Memory B cell (primary cell): ENCODE data around the gene RMRP.
A peak's percentile ranks its signal among the peaks of the same experiment; 100 is the strongest.

Experiments
- ATAC-seq: fragments of 150-1000 bp; cut with Tn5 transposase; 2 replicates; pipeline ENCODE4 v1.10.0; 2021; ENCODE audit warnings: low read depth, mild to moderate bottlenecking, moderate library complexity
- DNase-seq, 2 donors: peaks; one replicate each; pipeline ENCODE4 v3.0.0; 2022; ENCODE audit warnings: low spot score in 2 of 2
- H3K27ac Mint-ChIP-seq: one replicate; pipeline ENCODE4 v1.8.0; 2022; ENCODE audit warnings: mild to moderate bottlenecking, moderate library complexity, mixed read lengths
- H3K27me3 Mint-ChIP-seq: one replicate; pipeline ENCODE4 v1.8.0; 2022; ENCODE audit warnings: mixed read lengths
- H3K36me3 Mint-ChIP-seq: one replicate; pipeline ENCODE4 v1.8.0; 2022; ENCODE audit warnings: mild to moderate bottlenecking, mixed read lengths
- H3K4me1 Mint-ChIP-seq: one replicate; pipeline ENCODE4 v1.8.0; 2022; ENCODE audit warnings: mixed read lengths
- H3K4me3 Mint-ChIP-seq: one replicate; pipeline ENCODE4 v1.8.0; 2022; ENCODE audit warnings: mild to moderate bottlenecking, moderate library complexity, mixed read lengths
- H3K9me3 Mint-ChIP-seq: one replicate; pipeline ENCODE4 v1.8.0; 2022; ENCODE audit warnings: mixed read lengths

The RMRP gene

GRCh38 chr9:35664531-35665470 is 7.0 kb upstream of the RMRP start, which contains the start of gene ARHGEF39:
TSS of gene ARHGEF39 (minus strand) at chr9:35665195. CDS start at chr9:35665169, 26 bp downstream.
- DNase-seq, result no peak
- Mint-ChIP-seq H3K27ac (peak within 1 kb of the TSS; percentile 22), H3K27me3 (no peaks in the 10 kb centered on the region), H3K36me3 (peaks cover 7% of the 10 kb centered on the region), H3K4me3 (peak within 1 kb of the TSS; percentile 83), H3K4me1 (peaks cover 24% of the 10 kb centered on the region), H3K9me3 (no peaks in the 10 kb centered on the region)
- peak; percentile 58 for ATAC-seq

- no peak for ATAC-seq
- H3K4me1 Mint-ChIP-seq, result peaks cover 40% of the 10 kb centered on the region
- peaks cover 7% of the 10 kb centered on the region for H3K36me3 Mint-ChIP-seq
- H3K9me3 Mint-ChIP-seq, result no peaks in the 10 kb centered on the region
- H3K27ac Mint-ChIP-seq, result peak overlapping the region; percentile 13
- H3K4me3 Mint-ChIP-seq, result no peak overlapping the region
- no peaks in the 10 kb centered on the region for H3K27me3 Mint-ChIP-seq
- DNase-seq, result no peak
These were observed 4.6 kb upstream of the RMRP start for GRCh38 chr9:35662437-35662836.

GRCh38 chr9:35661756-35662350 is 4.0 kb upstream of the RMRP start:
- Mint-ChIP-seq H3K9me3 (no peaks in the 10 kb centered on the region), H3K4me3 (no peak overlapping the region), H3K27ac (peak overlapping the region; percentile 13), H3K27me3 (no peaks in the 10 kb centered on the region), H3K36me3 (peaks cover 7% of the 10 kb centered on the region), H3K4me1 (peaks cover 44% of the 10 kb centered on the region)
- no peak for DNase-seq
- ATAC-seq, result no peak

- H3K27ac Mint-ChIP-seq, result peak overlapping the region; percentile 13
- ATAC-seq (no peak), DNase-seq (no peak)
- no peaks in the 10 kb centered on the region for H3K27me3 Mint-ChIP-seq
- H3K4me3 Mint-ChIP-seq, result no peak overlapping the region
- peaks cover 41% of the 10 kb centered on the region for H3K4me1 Mint-ChIP-seq
- H3K9me3 Mint-ChIP-seq, result no peaks in the 10 kb centered on the region
- H3K36me3 Mint-ChIP-seq, result peaks cover 7% of the 10 kb centered on the region
These were observed 3.2 kb upstream of the RMRP start for GRCh38 chr9:35660966-35661415.

- Mint-ChIP-seq H3K27me3 (no peaks in the 10 kb centered on the region), H3K9me3 (no peaks in the 10 kb centered on the region), H3K27ac (peak overlapping the region; percentile 100), H3K4me1 (peaks cover 39% of the 10 kb centered on the region), H3K4me3 (peak overlapping the region; percentile 90), H3K36me3 (peaks cover 7% of the 10 kb centered on the region)
- DNase-seq (no peak), ATAC-seq (no peak)
These were observed 1.5 kb upstream of the RMRP start for GRCh38 chr9:35659340-35659739.

- Mint-ChIP-seq H3K4me1 (peaks cover 39% of the 10 kb centered on the region), H3K27ac (peak overlapping the region; percentile 100), H3K27me3 (no peaks in the 10 kb centered on the region), H3K9me3 (no peaks in the 10 kb centered on the region), H3K4me3 (peak overlapping the region; percentile 90), H3K36me3 (peaks cover 7% of the 10 kb centered on the region)
- DNase-seq (no peak), ATAC-seq (no peak)
These were observed 1.1 kb upstream of the RMRP start for GRCh38 chr9:35658968-35659220.

GRCh38 chr9:35658137-35658967 is 533 bp upstream of the RMRP start, which contains the start of gene CCDC107:
TSS of gene CCDC107 (plus strand) at chr9:35658292. CDS start at chr9:35658380, 88 bp downstream.
- H3K36me3 Mint-ChIP-seq, result peaks cover 7% of the 10 kb centered on the region
- peak within 1 kb of the TSS; percentile 90 for H3K4me3 Mint-ChIP-seq
- peak; percentile 88 to 91 for DNase-seq
- H3K27ac Mint-ChIP-seq, result peak within 1 kb of the TSS; percentile 100
- H3K4me1 Mint-ChIP-seq, result peaks cover 39% of the 10 kb centered on the region
- no peaks in the 10 kb centered on the region for H3K9me3 Mint-ChIP-seq
- ATAC-seq, result peak; percentile 60
- no peaks in the 10 kb centered on the region for H3K27me3 Mint-ChIP-seq

- H3K4me1 Mint-ChIP-seq, result peaks cover 35% of the 10 kb centered on the region
- no peak for DNase-seq
- H3K36me3 Mint-ChIP-seq, result peaks cover 7% of the 10 kb centered on the region
These were observed 831 bp downstream of the RMRP start for GRCh38 chr9:35656831-35657545.

GRCh38 chr9:35656348-35656747 is 1.5 kb downstream of the RMRP start:
- Mint-ChIP-seq H3K36me3 (peaks cover 7% of the 10 kb centered on the region), H3K9me3 (no peaks in the 10 kb centered on the region), H3K27me3 (no peaks in the 10 kb centered on the region), H3K4me3 (peak overlapping the region; percentile 90), H3K4me1 (peaks cover 34% of the 10 kb centered on the region), H3K27ac (peak overlapping the region; percentile 100)
- DNase-seq, result no peak
- ATAC-seq, result no peak

More at GRCh38 chr9:35656831-35657545, 831 bp downstream of the RMRP start:
- Mint-ChIP-seq H3K27me3 (no peaks in the 10 kb centered on the region), H3K27ac (peak overlapping the region; percentile 100), H3K9me3 (no peaks in the 10 kb centered on the region), H3K4me3 (peak overlapping the region; percentile 90)
- ATAC-seq, result no peak

GRCh38 chr9:35653611-35654010 is 4.2 kb downstream of the RMRP start:
- Mint-ChIP-seq H3K9me3 (no peaks in the 10 kb centered on the region), H3K4me1 (peaks cover 41% of the 10 kb centered on the region), H3K27me3 (no peaks in the 10 kb centered on the region), H3K4me3 (no peak overlapping the region), H3K27ac (peak overlapping the region; percentile 35), H3K36me3 (no peaks in the 10 kb centered on the region)
- DNase-seq (no peak), ATAC-seq (no peak)

- no peaks in the 10 kb centered on the region for H3K27me3 Mint-ChIP-seq
- DNase-seq (no peak), ATAC-seq (no peak)
- H3K27ac Mint-ChIP-seq, result no peak overlapping the region
- H3K4me1 Mint-ChIP-seq, result peaks cover 47% of the 10 kb centered on the region
- H3K4me3 Mint-ChIP-seq, result no peak overlapping the region
- H3K9me3 Mint-ChIP-seq, result no peaks in the 10 kb centered on the region
- peaks cover 2% of the 10 kb centered on the region for H3K36me3 Mint-ChIP-seq
These were observed 5.0 kb downstream of the RMRP start for GRCh38 chr9:35652829-35653209.

GRCh38 chr9:35651956-35652828 is 5.6 kb downstream of the RMRP start:
- DNase-seq, result no peak
- Mint-ChIP-seq H3K36me3 (peaks cover 2% of the 10 kb centered on the region), H3K27ac (no peak overlapping the region), H3K9me3 (no peaks in the 10 kb centered on the region), H3K27me3 (no peaks in the 10 kb centered on the region), H3K4me1 (peaks cover 46% of the 10 kb centered on the region), H3K4me3 (peak overlapping the region; percentile 28)
- no peak for ATAC-seq
